HepG2 (cell line): ENCODE measurements around the gene PKIB. TPM values are rescaled to one million over a fixed set of nuclear protein-coding genes. Genes with fewer than 3 reads are reported as not detected.

ENCODE experiments used
- ARID5B ChIP-seq: IDR thresholded peaks from 2 replicates; pipeline ENCODE4 v1.4.0; 2020; ENCODE audit warnings: mild to moderate bottlenecking, missing genetic modification reagents
- BCL3 ChIP-seq: sonication (generic); formaldehyde crosslinking; IDR thresholded peaks from 2 replicates; pipeline ENCODE4 v1.5.1; 2020; ENCODE audit warnings: mild to moderate bottlenecking, missing genetic modification reagents, moderate library complexity
- CCDC6 ChIP-seq: sonication (generic); formaldehyde crosslinking; IDR thresholded peaks from 2 replicates; pipeline ENCODE4 v1.8.1; 2022; ENCODE audit warnings: mild to moderate bottlenecking, missing genetic modification reagents, moderate library complexity
- ELK4 ChIP-seq: sonication (generic); formaldehyde crosslinking; IDR thresholded peaks from 2 replicates; pipeline ENCODE4 v1.9.0; 2021; ENCODE audit warnings: missing genetic modification reagents, borderline replicate concordance
- HHEX ChIP-seq: IDR thresholded peaks from 2 replicates; pipeline ENCODE4 v1.6.1; 2016; ENCODE audit warnings: control low read depth
- HNF4A ChIP-seq: sonication (generic); formaldehyde crosslinking; IDR thresholded peaks from 2 replicates; pipeline ENCODE4 v1.4.0; 2020; ENCODE audit warnings: missing genetic modification reagents
- KAT7 ChIP-seq: IDR thresholded peaks from 2 replicates; pipeline ENCODE4 v1.6.1; 2018; ENCODE audit warnings: borderline replicate concordance, missing compliant biosample characterization
- MTA1 ChIP-seq: sonication (generic); formaldehyde crosslinking; IDR thresholded peaks from 2 replicates; pipeline ENCODE4 v1.4.0; 2020; ENCODE audit warnings: missing genetic modification reagents, mild to moderate bottlenecking, borderline replicate concordance
- MTERF4 ChIP-seq: sonication (generic); formaldehyde crosslinking; IDR thresholded peaks from 2 replicates; pipeline ENCODE4 v1.8.0; 2023; ENCODE audit warnings: mild to moderate bottlenecking, missing genetic modification reagents
- RARA ChIP-seq: IDR thresholded peaks from 2 replicates; pipeline ENCODE4 v1.6.1; 2016; ENCODE audit warnings: missing genetic modification reagents, missing compliant biosample characterization
- SRY ChIP-seq: sonication (generic); formaldehyde crosslinking; IDR thresholded peaks from 2 replicates; pipeline ENCODE4 v1.8.0; 2022; ENCODE audit warnings: mild to moderate bottlenecking, missing genetic modification reagents
- ZEB1 ChIP-seq: IDR thresholded peaks from 2 replicates; pipeline ENCODE4 v1.6.1; 2012; ENCODE audit warnings: mild to moderate bottlenecking, low read depth, inconsistent platforms; ENCODE audit not compliant: insufficient replicate concordance
- ZNF44 ChIP-seq: sonication (generic); formaldehyde crosslinking; IDR thresholded peaks from 2 replicates; pipeline ENCODE4 v1.5.1; 2020; ENCODE audit warnings: mild to moderate bottlenecking, missing genetic modification reagents
- ZNF552 ChIP-seq: sonication (generic); formaldehyde crosslinking; IDR thresholded peaks from 2 replicates; pipeline ENCODE4 v1.9.0; 2022; ENCODE audit warnings: missing genetic modification reagents, mild to moderate bottlenecking, borderline replicate concordance
- ZNF766 ChIP-seq: sonication (generic); formaldehyde crosslinking; IDR thresholded peaks from 2 replicates; pipeline ENCODE4 v1.5.0; 2020; ENCODE audit warnings: missing genetic modification reagents, borderline replicate concordance
- ZNF773 ChIP-seq: sonication (generic); formaldehyde crosslinking; IDR thresholded peaks from 2 replicates; pipeline ENCODE4 v1.4.0; 2020; ENCODE audit warnings: missing genetic modification reagents, borderline replicate concordance
- polyA plus RNA-seq, 8 experiments: library from polyadenylated mRNA; depleted of rRNA in 3 of 8; stranded (reverse) in 7 of 8; unstranded in 1 of 8; fragments of >200 nt; fragmentation: Illumina TruSeq in 4 of 8; extraction: Trizol in 4 of 8; gene quantifications; 2 replicates each; pipeline versions ENCODE4 v1.2.1 to v1.2.3, GENCODE V29; 2011 to 2016; ENCODE audit warnings: low read depth in 4 of 8, missing spikeins in 1 of 8, mixed read lengths in 1 of 8; ENCODE audit not compliant: insufficient read depth in 1 of 8
- total RNA-seq, 5 experiments: library from RNA; depleted of rRNA; stranded (reverse); fragments of >200 nt; fragmentation: Illumina TruSeq; extraction: Trizol; gene quantifications; 2 replicates each; pipeline ENCODE4 v1.2.3, GENCODE V29; 2016; ENCODE audit warnings: low read depth in 1 of 5
- TF ChIP-seq, protein P1 (sequence below): sonication (generic); formaldehyde crosslinking; IDR thresholded peaks from 2 replicates; pipeline ENCODE4 v1.4.0; 2020; ENCODE audit warnings: missing genetic modification reagents
- TF ChIP-seq, protein P2 (sequence below): sonication (generic); formaldehyde crosslinking; conservative IDR thresholded peaks from 2 replicates; pipeline ENCODE4 v1.8.0; 2022; ENCODE audit warnings: low read depth, missing genetic modification reagents

The PKIB gene
- total and polyA plus RNA-seq, 2 of the 13 experiments (the other 11 are each of a cell fraction or from before 2014, with no cell fraction given), result 1.4 to 1.5 TPM

DNA sequence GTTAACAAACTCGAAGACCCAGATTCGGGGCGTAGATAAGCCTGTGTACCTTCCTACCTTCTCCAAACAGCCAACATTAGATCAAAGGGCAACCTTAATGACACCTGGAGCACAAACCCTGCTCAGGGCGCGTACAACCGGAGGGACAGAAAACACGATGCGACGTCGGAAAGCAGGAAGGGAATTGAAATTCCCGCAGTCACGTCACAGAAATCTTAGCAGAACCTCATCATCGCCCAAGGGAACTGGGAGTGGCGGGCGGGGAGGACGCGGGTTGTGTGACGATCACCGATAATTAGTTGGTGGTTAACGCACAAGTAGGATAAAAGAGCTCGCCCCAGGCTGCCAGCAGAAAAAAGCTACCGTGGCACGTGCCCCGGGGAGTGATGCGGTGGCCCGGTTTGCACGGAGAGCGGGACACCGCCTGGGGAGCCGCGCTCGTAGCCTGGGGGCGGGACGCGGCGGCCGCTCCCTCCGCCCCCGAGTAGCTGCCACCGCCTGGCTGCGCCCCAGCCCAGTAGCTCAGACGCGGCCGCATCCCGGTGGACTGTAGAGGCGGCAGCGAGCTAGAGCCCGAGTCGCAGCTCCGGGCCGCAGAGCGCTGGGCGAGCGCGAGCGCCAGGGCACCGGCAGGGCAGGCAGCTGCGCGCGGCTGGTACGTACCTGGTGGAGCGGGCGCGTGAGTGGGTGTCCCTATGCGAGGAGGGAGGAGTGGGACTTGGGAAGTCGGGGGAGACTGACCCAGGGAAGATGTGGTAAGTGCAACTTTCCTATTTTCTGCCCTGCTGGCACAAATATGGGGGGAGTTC lies at the start of gene PKIB (continued):
- TF ChIP-seq, protein P1, sequence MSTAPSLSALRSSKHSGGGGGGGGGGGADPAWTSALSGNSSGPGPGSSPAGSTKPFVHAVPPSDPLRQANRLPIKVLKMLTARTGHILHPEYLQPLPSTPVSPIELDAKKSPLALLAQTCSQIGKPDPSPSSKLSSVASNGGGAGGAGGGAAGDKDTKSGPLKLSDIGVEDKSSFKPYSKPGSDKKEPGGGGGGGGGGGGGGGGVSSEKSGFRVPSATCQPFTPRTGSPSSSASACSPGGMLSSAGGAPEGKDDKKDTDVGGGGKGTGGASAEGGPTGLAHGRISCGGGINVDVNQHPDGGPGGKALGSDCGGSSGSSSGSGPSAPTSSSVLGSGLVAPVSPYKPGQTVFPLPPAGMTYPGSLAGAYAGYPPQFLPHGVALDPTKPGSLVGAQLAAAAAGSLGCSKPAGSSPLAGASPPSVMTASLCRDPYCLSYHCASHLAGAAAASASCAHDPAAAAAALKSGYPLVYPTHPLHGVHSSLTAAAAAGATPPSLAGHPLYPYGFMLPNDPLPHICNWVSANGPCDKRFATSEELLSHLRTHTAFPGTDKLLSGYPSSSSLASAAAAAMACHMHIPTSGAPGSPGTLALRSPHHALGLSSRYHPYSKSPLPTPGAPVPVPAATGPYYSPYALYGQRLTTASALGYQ (CRISPR knock-in tag), result no peak
- TF ChIP-seq SRY (CRISPR knock-in tag) (no peak), ELK4 (CRISPR knock-in tag) (no peak), HHEX (no peak), ZNF552 (CRISPR knock-in tag) (no peak), ZNF44 (no peak), RARA (CRISPR knock-in tag) (no peak), ZNF766 (CRISPR knock-in tag) (no peak), MTA1 (CRISPR knock-in tag) (peak; percentile 81), ARID5B (CRISPR knock-in tag) (peak; percentile 55), ZNF773 (CRISPR knock-in tag) (no peak), MTERF4 (CRISPR knock-in tag) (peak; percentile 39; the same call in 1 of the 2 replicates), KAT7 (CRISPR knock-in tag) (0 out of 2 replicates have a peak, but pooled peaks have one; percentile 32), BCL3 (peak; percentile 75; the same call in 1 of the 2 replicates), CCDC6 (CRISPR knock-in tag) (peak; percentile 89; the same call in 1 of the 2 replicates), ZEB1 (peak; percentile 72), HNF4A (CRISPR knock-in tag) (peak; percentile 55)
- TF ChIP-seq, protein P2, sequence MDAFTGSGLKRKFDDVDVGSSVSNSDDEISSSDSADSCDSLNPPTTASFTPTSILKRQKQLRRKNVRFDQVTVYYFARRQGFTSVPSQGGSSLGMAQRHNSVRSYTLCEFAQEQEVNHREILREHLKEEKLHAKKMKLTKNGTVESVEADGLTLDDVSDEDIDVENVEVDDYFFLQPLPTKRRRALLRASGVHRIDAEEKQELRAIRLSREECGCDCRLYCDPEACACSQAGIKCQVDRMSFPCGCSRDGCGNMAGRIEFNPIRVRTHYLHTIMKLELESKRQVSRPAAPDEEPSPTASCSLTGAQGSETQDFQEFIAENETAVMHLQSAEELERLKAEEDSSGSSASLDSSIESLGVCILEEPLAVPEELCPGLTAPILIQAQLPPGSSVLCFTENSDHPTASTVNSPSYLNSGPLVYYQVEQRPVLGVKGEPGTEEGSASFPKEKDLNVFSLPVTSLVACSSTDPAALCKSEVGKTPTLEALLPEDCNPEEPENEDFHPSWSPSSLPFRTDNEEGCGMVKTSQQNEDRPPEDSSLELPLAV, result no peak
